GM10266 (cell line): ENCODE data around the gene FAM20C.

Experiments
- DNase-seq: peaks from one replicate; pipeline ENCODE4 v3.0.0; 2012; ENCODE audit errors: extremely low spot score
- TF ChIP-seq, protein P1 (sequence below): IDR thresholded peaks from 2 replicates; pipeline ENCODE4 v1.5.1; 2012; ENCODE audit warnings: mild to moderate bottlenecking, low read depth; ENCODE audit not compliant: control insufficient read depth, insufficient read depth; ENCODE audit errors: missing control alignments

Gene FAM20C

DNA sequence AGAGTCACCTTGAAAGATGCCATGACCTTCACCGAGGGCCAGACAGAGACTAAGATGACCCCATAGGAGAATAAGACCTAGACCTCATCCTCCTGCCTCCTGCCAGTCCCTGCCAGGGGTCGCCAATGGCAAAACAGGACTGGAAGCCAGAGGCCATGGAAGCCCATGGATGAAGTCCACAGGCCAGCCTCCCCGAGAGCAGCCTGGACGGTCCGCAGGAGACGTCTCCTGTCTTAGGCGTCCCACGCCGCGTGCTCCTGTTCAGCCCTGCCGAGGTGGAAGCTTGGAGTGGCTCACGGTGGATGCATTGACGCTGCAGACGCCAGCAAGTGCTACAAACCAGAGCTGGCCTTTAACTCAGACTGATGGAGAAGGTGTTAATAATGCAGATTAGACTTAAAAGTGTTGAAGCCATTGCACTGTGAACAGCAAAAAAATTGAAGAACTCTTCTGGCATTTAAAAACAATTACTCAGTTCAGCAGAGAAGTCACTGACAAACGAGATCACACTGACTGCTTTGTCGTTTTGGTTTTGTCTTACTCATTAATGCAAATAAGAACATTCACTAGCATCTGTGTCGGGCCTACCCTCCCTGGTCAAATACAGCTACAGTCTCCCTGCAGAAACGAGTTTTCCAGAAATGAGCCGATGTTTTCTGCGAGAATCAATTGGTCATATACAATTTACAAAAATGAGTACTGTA, 38.1 kb upstream of the FAM20C start:
- TF ChIP-seq, protein P1, sequence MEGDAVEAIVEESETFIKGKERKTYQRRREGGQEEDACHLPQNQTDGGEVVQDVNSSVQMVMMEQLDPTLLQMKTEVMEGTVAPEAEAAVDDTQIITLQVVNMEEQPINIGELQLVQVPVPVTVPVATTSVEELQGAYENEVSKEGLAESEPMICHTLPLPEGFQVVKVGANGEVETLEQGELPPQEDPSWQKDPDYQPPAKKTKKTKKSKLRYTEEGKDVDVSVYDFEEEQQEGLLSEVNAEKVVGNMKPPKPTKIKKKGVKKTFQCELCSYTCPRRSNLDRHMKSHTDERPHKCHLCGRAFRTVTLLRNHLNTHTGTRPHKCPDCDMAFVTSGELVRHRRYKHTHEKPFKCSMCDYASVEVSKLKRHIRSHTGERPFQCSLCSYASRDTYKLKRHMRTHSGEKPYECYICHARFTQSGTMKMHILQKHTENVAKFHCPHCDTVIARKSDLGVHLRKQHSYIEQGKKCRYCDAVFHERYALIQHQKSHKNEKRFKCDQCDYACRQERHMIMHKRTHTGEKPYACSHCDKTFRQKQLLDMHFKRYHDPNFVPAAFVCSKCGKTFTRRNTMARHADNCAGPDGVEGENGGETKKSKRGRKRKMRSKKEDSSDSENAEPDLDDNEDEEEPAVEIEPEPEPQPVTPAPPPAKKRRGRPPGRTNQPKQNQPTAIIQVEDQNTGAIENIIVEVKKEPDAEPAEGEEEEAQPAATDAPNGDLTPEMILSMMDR, result no peak
- no peak for DNase-seq

DNA sequence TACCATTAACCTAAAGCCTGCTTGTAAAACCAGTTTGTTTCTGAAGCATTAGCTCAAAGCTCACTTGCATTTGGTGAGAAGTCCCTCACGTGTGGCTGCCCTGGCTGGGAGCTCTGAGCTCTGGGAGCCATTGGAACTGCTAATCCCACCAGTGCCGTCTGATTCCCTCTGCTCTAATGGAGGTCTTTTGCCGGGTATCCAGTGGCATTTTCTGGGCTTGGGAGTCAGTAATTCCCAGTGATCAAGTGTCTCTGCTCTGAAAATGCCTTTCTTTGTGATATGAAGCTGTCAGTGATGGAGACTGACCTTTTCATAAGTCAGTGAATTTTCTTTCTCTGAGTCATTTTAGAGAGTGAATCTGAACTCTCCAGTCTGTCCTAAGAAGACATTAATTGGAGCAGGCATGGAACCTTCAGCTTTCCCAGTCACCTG, 36.9 kb upstream of the FAM20C start:
- TF ChIP-seq, protein P1, result no peak
- DNase-seq, result no peak

DNA sequence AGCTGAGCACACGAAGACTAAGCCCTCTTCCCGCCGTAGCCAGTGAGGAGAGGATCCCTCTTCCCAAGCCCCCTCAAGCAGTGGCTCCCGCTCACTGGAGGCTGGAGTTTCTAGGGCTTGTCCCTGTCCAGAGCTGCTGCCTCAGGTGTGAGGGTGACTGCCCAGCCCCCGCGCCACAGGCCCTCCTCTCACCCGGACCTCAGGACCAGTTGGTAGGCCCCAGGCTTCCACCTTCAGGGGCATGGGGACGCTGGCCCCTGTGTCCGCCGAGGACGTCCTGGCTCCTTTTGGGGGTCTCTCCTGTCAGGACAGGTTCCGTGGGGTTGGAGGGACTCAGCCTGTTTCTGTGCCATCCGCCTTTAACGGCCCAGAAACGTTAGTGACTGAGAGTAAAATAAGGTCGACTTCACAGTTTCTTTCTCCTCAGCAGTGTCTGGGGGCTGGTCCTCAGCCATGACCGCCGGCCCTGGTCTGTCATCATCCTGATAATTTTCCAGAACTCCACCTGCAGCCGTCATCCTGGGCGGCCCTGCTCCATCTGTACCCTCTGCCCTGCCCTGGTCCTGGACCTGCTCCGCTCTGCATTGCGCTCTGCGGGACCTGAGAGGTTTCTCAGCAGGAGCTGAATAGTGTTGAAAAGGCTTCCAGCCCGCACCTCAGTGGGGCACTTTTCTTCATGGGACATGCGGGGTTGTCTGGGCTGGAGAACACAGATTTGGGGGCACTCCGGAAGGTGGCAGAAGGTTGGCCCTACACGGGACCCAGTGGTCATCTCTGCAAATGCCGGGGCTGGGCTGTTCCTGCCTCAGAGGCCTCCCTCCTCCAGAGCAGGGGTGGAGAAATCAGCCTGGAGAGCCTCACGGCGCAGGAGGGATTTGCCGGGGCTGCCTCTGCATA, 36.0 kb upstream of the FAM20C start:
- no peak for DNase-seq
- TF ChIP-seq, protein P1, result no peak

GRCh38 chr7:157008-157310, 35.4 kb upstream of the FAM20C start:
- TF ChIP-seq, protein P1, result no peak
- DNase-seq, result no peak

DNA sequence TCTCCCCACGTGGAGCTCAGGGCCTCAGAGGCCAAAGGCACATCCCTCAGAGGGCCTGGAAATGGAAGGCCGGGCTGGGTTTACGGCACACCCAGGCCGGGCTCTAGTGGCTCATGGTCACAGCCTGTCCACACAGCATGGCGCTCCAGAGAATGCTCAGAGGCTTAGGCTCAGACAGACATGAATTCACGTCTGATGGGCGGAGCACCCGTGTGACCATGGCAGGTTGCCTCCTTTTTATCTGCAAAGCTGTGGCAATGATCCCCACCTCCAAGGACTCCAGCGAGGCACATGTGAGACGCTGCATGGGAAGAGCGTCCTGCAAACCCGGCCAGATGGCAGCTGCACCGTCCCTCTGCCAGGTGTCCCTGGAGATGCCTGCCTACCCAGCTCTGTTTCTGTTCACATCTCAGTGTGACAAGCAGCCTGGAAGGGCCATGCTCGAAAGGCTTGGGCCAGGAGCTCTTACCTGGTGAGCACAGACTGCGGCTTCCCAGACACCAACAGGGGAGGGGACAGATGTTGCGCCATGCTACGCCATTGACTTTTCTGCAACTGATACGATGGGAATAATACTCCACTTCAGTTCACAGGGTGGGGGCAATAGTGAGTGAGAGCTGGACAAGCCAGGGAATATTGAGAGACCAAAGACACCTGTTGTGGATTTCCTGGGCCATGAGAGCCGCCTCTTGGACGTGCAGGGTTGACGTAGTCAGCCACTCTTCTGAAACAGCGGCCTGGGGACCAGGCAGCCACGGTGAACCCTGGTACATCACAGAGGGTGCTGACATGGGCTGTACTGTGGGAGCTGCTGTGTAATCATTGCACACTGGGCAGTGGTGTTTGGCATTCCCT, 34.4 kb upstream of the FAM20C start:
- no peak for DNase-seq
- TF ChIP-seq, protein P1, result no peak

DNA sequence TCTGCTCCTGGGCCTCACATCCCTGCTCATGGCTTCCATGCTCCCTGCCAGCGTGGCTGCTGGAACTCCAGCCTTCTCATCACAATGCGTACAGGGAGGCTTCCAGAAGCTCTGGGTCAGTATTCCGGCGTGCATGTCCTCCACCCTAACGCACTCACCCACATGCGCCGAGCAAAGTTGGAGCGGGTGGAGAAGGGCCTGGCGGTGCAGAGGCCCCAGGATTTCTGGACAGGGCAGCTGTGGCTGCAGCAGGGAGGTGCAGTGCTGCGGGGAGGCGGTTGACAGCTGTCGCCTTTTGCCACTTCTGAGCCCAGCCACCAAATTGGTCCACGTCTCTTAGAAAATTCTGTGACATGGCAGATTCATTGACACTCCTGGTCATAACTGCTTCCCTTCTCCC, 33.6 kb upstream of the FAM20C start:
- no peak for DNase-seq

More for the DNA sequence above, 33.6 kb upstream of the FAM20C start:
- TF ChIP-seq, protein P1, result no peak
